ENCODE results near the gene ERAL1. TPM values are rescaled to one million over a fixed set of nuclear protein-coding genes. Genes with fewer than 3 reads are reported as not detected.

The ERAL1 gene
- total and polyA plus RNA-seq, 2 of the 8 experiments (the other 6 are each of a cell fraction or from before 2014, with no cell fraction given): 67.8 to 122 TPM

DNA sequence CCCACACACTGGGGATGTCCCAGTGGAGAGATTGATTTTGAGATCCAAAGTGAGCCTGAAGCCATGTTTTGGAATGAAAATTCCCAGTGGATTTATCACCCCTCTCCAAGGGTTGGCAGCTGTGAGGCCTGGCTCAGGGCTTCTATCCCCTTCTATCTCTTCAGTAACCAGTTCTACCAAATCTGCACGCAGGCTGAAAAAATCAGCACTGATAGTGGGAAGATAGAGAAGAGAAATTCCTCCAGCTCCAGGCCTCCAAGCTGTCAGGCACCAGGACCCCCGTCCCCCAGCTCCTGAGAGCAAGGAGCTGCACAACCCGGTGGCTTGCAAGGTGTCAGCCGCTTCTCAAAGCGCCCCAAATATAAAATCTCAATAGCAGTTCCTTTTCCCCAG, 41.7 kb downstream of the ERAL1 start:
- TF ChIP-seq TAF1 (IDR thresholded peaks at IDR 0.05; ENCODE audit: low read depth, low read length) (no peak), NANOG (IDR thresholded peaks at IDR 0.05; ENCODE audit: insufficient read depth, low read depth, low read length, poor library complexity, severe bottlenecking) (no peak), HDAC2 (IDR thresholded peaks at IDR 0.05; ENCODE audit: borderline replicate concordance in 1 of 2, low read depth in 2 of 2, low read length in 2 of 2) (no peak), RXRA (IDR thresholded peaks at IDR 0.05; ENCODE audit: insufficient read depth, low read depth, low read length) (no peak)
- H3K27ac ChIP-seq (ENCODE audit: low read depth, low read length): no peak overlapping the region
- no peak overlapping the region for H4K91ac ChIP-seq (replicated peaks; ENCODE audit: insufficient read length, low read length)
- H3K4me1 ChIP-seq (replicated peaks in 1 of 4; ENCODE audit: control insufficient read depth in 3 of 4, insufficient read depth in 4 of 4, low read length in 3 of 4): peaks cover 1 to 14% (median 5%) of the 10 kb centered on the region in 4 experiments
- H2BK15ac ChIP-seq (ENCODE audit: low read length): no peak overlapping the region
- FAIRE-seq (no peak), DNase-seq (ENCODE audit: low read depth in 1 of 2, low spot score in 2 of 2) (no peak)
- no peak overlapping the region for H2BK12ac ChIP-seq (ENCODE audit: low read depth, low read length)
- 8% methylated on average over 5 of the region's 5 CpGs; no CpG with 5 or more reads in 1 of the 2 experiments for WGBS, 2 experiments (ENCODE audit: extremely low coverage in 1 of 2, insufficient coverage in 1 of 2, insufficient read length in 1 of 2, insufficient replicate concordance in 2 of 2, low coverage in 1 of 2, low lambda C conversion rate in 2 of 2, missing lambda C conversion rate in 1 of 2)
- H3K9me3 ChIP-seq (ENCODE audit: insufficient read depth in 2 of 2, low read depth in 1 of 2, low read length in 1 of 2): no peaks in the 10 kb centered on the region
- H2BK120ac ChIP-seq (replicated peaks; ENCODE audit: low read depth, low read length): no peak overlapping the region
- H2BK20ac ChIP-seq (ENCODE audit: low read length): no peak overlapping the region
- H3K36me3 ChIP-seq (ENCODE audit: control insufficient read depth in 2 of 4, insufficient read depth in 4 of 4, low read length in 3 of 4): no peaks in the 10 kb centered on the region; a peak in 2 of 8 replicates
- no peak overlapping the region for H3K4ac ChIP-seq (replicated peaks; ENCODE audit: insufficient read length, low read depth, low read length)
- no peak overlapping the region for H2AFZ ChIP-seq (ENCODE audit: low read length)
- no peak overlapping the region for H2AK5ac ChIP-seq (ENCODE audit: low read depth, low read length)
- CTCF ChIA-PET (ENCODE audit: partially characterized antibody): interaction anchor here (0.8 to 7.3 kb wide), 10 partner anchors 9 to 348 kb away, joined by 3 to 47 read pairs (median 6); no protein-coding TSS in a partner anchor
- H3K27me3 ChIP-seq (replicated peaks in 1 of 4; ENCODE audit: control insufficient read depth in 3 of 4, extremely low read depth in 1 of 4, insufficient read depth in 3 of 4, low read length in 3 of 4): no peaks in the 10 kb centered on the region
- H4K20me1 ChIP-seq (replicated peaks in 1 of 2; ENCODE audit: control insufficient read depth in 1 of 2, insufficient read depth in 2 of 2, low read length in 2 of 2): peaks cover 0 to 5% of the 10 kb centered on the region in 2 experiments
- H3K79me1 ChIP-seq (ENCODE audit: low read depth, low read length): peaks cover 11% of the 10 kb centered on the region
- no peak overlapping the region; the same call in 1 of the 2 replicates for H3K18ac ChIP-seq (ENCODE audit: extremely low read depth, low read length)
- H3K4me2 ChIP-seq (ENCODE audit: insufficient read depth in 1 of 2, low read depth in 2 of 2, low read length in 2 of 2): peak overlapping the region; percentile 68 to 71
- no peak overlapping the region for H3K14ac ChIP-seq (ENCODE audit: insufficient read length)
- no peak overlapping the region for H4K5ac ChIP-seq (ENCODE audit: insufficient read length, low read depth, low read length)
- H3K4me3 ChIP-seq (ENCODE audit: extremely low read depth in 1 of 4, insufficient read depth in 2 of 4, low read depth in 3 of 4, low read length in 4 of 4): peak overlapping the region; percentile 79 to 94 (median 89)
- no peak overlapping the region for H4K8ac ChIP-seq (ENCODE audit: extremely low read depth, insufficient read depth, low read length)
- H3K23ac ChIP-seq (ENCODE audit: insufficient read length): no peak overlapping the region
- peaks cover 2% of the 10 kb centered on the region; the same call in 1 of the 2 replicates for H3K23me2 ChIP-seq (ENCODE audit: low read depth, low read length)
- POLR2A ChIA-PET (ENCODE audit: partially characterized antibody): interaction anchor here (1.0 to 5.2 kb wide), 13 partner anchors 9 to 185 kb away, joined by 3 to 51 read pairs (median 6); partner anchors contain the start of genes FAM222B, PROCA1, RPL23A and TLCD1
- no peak overlapping the region for H3K56ac ChIP-seq (replicated peaks; ENCODE audit: insufficient read length, low read depth, low read length)
- no peak overlapping the region for H2BK5ac ChIP-seq (ENCODE audit: low read depth, low read length)
- H3K79me2 ChIP-seq (ENCODE audit: control insufficient read depth in 1 of 2, insufficient read depth in 2 of 2, low read length in 2 of 2): peaks cover 4 to 24% of the 10 kb centered on the region in 2 experiments
- H3K9ac ChIP-seq (replicated peaks in 1 of 4; ENCODE audit: extremely low read depth in 1 of 4, low read depth in 3 of 4, low read length in 3 of 4): no peak overlapping the region; a peak in 1 of 7 replicates

Data from H1 (cell line).